Left hindlimb (tissue), 1 donor: ENCODE measurements around the gene RNPEPL1.
A peak's percentile ranks its signal among the peaks of the same experiment; 100 is the strongest.

ENCODE experiments used
- DNase-seq: peaks from one replicate; pipeline ENCODE4 v3.0.0-alpha.2; 2018

The RNPEPL1 gene

DNA sequence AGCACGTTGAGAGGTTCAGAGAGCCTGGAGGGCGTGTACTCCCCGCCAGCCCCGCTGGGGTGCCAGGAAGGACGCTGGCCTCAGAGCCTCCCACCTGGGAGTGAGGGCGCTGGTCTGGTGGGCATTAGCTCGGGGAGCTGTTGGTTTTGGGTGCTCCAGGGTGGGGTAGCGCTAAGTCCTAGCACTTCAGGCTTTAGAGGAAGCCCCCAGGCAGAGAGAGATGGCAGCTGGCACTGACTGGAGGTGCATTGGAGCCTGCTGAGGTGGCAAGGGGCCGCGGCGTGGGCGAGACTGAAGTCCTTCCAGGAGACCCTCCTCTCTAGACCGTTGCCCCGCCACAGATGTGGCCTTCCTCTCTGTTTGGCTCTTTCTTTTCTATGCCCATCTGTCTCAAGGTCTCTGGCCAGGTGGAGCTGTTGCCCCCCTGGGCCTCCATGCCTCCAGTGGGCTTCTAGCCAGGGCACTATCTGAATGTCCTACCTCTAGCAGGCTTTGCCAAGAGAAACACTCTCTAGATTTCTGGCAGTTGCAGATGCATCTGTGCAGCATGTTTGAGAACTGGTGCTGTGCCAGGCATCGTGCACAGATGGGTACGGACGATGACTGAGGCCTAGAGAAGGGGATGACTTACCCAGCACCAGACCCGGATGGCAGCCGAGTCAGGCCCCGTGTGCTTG is 24.9 kb downstream of the RNPEPL1 start:
- DNase-seq: peak; percentile 23

DNA sequence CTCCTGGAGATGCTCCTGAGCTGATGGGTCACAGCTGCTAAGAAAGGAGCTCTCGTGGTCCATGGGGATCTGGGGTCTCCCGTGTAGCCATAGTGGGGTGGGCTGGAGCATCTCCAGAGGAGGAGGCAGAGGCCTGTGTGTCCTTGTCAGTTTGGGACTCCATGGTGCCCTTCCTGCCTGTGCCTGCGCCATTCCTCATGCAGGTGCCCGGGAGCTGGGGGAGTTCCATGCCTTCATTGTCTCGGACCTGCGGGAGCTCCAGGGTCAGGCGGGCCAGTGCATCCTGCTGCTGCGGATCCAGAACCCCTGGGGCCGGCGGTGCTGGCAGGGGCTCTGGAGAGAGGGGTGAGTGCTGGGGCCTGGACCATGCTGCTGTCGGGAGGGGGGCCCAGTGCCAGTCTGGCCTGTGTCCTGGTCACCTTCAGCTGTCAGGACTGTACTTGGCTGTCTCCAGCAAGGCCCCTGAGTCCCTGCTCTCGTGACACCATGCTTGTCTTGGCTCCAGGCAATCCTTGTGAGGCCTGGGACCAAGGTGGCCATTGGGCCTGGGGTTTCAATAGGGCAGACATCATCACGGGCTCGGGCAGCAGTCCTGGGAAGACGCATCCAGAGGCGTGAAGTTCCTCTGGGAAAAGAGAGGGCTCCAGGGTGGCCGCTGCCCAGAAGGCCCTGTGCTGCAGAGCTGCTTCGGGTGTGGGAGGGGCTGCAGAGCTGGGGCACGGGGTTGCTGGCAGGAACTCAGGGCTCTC is 25.6 kb downstream of the RNPEPL1 start:
- peak; percentile 24 for DNase-seq

DNA sequence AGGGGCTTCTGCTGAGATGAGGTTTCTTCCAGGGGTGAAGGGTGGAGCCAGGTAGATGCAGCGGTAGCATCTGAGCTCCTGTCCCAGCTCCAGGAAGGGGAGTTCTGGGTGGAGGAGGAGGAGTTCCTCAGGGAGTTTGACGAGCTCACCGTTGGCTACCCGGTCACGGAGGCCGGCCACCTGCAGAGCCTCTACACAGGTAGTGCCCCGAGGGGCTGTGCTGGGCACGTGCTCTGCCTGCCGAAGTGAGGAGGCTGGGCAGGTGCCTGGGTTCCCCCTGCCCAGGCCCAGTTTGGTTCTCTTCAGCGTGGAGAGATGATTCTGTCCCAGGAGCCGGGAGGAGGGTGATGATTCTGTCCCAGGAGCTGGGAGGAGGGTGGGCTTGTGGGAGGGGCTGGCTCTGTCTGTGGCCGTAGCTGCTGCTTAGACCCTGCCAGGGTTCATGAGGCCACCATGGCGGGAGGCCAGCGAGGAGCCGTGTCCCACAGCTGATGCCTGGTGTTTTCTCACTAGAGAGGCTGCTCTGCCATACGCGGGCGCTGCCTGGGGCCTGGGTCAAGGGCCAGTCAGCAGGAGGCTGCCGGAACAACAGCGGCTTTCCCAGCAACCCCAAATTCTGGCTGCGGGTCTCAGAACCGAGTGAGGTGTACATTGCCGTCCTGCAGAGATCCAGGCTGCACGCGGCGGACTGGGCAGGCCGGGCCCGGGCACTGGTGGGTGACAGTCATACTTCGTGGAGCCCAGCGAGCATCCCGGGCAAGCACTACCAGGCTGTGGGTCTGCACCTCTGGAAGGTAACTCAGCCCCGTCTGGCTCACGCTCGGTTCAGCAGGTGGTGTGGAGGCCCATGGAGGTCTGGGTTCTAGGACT is 26.5 kb downstream of the RNPEPL1 start:
- peak; percentile 21 for DNase-seq

DNA sequence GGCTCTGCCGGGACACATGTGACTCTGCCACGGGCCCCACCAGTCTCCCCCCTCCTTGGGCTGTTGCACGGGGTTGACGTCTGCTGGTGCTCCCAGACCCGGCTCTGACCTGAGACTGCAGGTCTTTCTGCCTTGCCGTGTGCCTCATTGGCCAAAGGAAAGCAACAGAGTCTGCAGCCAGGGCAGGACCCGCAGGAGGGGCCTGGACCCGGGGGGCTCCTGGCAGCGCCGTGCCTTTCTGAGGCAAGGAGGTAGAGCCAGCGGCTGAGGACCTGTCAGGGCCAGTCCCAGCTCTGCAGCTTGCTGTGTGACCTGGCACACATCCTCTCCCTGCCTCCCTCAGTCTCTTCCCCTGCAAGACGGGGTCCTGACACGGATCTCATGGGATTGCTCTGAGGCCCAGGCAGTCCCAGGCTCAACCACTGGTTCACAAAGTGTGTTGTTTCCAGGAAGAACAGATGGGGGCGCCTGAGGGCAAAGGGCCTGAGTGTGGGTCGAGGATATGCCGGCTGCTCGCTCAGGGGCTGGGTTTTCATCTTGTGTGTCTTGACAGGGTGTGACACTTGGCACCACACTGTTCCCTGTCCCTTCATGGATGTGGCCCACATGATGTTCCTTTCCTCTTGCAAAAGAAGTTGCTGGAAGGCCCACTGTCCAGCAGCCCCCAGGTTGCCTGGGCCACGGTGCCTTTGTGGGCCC is 27.2 kb downstream of the RNPEPL1 start:
- peak; percentile 26 for DNase-seq

DNA sequence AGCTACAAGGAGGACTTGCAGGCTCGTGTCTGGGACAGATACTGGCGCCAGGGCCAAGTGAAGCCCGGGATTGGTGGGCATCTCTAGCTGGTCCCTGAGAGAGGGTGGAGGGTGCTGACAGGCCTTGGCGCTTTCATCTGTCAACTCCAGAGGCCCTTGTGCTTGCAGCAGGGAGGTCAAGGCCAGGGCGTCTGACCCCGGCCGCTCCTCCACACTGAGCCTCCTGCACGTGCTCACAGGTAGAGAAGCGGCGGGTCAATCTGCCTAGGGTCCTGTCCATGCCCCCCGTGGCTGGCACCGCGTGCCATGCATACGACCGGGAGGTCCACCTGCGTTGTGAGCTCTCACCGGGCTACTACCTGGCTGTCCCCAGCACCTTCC is 27.8 kb downstream of the RNPEPL1 start:
- DNase-seq: peak; percentile 21

DNA sequence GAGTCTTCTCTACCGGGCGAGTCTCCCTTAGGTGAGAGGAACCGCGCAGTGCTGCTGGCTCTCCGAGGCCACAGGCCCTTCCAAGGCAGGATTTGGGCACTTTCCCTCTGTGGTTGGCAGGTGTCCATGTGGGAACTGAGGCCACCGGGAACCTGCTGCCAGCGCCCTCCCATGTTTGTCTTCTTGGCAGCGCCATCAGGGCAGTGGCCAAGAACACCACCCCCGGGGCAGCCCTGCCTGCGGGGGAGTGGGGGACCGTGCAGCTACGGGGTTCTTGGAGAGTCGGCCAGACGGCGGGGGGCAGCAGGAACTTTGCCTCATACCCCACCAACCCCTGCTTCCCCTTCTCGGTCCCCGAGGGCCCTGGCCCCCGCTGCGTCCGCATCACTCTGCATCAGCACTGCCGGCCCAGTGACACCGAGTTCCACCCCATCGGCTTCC is 28.2 kb downstream of the RNPEPL1 start:
- peak; percentile 40 for DNase-seq

DNA sequence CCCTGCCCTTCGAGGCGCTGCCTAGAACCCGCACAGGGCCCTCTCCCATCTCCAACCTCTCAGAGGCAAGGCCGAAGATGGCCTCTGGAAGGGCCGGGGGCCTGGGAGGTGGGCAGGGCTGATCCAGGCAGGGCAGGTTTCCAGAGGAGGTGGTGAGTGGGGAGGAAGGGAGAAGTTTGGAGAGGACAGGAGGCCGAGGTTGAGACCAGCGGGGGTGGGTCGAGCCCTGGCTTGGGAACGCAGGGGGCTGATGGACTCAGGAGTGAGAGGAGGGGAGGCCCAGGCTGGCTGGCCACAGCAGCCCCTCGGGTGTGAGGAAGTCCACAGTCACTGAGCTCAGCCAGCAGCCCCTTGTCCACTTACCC is 28.8 kb downstream of the RNPEPL1 start:
- DNase-seq: peak; percentile 22

DNA sequence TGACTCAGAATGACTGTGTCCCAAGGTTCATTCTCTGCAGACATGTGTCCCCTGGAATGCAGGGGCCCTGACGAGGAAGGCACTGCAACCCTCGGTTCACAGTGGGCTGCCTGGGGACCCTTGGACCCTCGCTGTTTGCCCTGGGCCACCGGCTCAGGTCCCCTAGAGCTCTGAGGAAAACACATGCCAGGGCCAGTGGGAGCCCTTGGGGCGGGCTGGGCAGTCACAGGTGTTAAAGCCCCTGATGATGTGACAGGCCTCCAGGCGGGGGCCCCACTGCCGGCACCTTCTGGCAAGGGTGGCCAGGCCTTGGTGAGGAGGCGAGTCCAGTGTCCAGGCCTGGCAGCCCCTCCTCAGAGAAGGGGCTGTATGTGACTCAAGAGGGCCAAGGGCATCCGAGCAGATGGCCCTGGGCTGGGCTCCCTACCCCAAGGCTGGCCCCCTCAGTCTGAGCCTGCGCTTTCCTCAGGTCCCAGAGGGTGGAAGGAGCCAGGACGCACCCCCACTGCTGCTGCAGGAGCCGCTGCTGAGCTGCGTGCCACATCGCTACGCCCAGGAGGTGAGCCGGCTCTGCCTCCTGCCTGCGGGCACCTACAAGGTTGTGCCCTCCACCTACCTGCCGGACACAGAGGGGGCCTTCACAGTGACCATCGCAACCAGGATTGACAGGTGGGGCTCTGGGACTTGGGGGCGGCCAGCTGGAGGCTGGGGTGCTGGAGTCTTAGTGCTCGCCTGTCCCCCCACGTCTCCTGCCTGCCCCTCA is 29.3 kb downstream of the RNPEPL1 start:
- DNase-seq: peak; percentile 12

DNA sequence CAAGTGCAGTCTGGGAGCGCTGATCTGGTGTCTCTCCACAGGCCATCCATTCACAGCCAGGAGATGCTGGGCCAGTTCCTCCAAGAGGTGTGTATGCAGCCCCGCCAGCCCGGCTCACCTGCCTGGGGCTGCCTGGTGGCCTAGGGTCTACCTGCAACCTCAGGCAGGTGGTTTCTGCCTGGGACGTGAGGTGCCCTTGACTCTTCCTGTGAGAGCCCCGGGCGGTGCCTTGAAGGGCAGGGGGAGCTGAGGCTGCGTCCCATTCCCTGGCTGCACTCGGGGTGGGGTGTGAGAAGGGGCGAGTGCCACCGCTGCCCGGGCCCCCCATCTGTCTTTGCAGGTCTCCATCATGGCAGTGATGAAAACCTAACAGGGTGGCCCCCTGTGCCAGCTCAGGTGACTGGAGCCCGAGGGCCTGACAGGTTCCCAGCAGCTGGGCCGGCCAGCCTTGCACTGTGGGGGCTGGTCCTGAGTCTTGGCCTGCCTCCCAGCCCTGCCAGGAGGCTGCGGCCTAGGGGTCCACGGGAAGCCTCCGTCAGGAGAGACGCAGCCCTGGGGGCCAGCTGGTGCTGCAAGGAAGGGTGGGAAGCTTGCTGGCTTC is 30.1 kb downstream of the RNPEPL1 start:
- DNase-seq: peak; percentile 26

DNA sequence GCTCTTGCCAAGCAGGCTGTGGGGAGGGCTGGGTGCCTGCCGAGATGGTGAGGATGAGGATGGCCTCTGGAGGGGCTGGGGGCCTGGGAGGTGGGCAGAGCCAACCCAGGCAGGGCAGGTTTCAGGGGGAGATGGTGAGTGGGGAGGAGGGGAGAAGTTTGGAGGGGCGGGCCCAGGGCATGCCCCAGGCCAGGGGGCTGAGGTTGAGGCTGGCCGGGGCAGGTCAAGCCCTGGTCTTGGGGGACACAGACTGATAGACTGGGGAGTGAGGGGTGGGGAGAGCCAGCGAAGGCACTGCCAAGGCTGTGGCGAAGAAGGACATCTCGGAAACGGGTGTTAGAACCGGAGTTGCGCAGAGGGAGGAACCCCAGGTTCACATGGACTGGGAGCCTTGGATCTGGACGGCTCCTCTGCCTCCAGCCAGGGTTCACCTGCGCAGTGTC is 30.9 kb downstream of the RNPEPL1 start:
- peak; percentile 25 for DNase-seq

DNA sequence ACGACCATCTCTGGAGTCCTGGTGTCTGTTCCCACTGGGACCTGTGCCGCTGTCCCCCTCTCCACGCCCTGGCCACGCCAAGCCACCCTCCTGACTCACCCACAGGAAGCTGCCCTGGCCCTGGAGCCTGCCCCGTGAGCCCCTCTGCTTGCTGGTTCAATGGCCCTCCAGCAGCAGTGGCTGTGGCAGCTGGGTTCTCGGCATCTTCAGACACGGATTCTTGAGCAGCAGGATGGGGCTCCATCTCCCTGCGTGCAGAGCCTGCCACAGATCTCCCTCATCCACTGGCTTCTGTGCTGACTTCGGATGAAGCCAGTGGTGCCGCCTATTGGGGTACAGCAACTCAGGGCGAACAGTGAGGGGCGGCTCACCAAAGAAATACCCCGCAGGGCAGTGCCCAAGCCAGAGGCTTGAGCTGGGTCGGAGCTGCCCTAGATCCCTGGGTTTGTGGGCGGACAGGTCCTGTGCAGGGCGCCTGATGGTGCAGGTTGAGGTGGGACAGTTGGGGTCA is 32.2 kb downstream of the RNPEPL1 start:
- DNase-seq: peak; percentile 5

DNA sequence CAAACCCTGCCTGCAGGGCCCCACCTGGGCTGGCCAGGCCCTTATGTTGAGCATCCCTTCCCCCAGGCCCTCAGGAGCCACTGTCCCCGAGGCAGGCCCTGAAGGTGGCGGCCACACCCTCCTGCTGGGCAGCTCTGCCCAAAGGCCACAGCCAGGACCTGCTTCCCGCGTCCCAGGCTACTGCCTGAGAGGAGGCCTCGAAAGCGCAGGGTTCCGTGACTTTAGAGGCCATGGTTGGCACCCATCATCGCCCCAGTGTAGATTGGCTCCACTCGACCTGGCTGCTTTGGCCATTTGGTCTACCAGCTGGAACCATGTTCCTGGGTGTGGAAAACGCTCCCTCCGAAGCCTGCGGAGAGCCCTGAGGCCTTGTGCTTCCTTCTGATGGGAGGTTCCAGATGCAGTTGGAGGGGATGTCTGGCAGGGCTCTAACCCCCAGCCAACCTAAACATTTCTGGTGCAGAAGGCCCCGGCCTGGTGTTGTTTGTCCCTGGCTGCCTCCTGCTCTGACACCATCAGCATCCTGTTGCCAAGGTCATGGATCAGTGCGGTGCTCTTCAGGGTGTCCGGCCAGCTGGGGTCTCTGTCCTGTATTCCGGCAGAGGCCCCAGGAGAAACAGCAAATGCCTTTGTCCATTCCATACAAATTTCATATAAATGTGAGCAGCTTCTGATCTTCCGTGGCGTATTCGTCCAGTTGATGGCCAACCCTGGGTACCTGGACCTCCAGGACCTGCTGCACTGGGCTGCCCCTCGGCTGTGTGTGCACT is 33.0 kb downstream of the RNPEPL1 start:
- DNase-seq: peak; percentile 17

DNA sequence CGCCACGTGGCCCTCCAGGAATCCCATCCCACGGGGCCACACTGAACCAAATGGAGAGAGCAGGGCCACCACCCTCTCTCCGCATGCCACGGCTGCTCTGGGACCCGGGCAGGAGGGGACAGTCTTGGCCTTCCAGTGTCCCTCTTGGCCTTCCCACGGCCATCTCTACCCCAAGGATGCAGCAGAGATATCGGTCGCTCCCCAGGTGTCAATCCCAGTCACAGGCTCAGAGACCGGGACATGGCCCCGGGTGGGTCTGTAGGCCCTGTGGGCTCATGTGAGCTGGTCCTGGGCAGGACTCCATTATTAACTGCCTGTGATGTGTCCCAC is 33.5 kb downstream of the RNPEPL1 start:
- DNase-seq: peak; percentile 18

DNA sequence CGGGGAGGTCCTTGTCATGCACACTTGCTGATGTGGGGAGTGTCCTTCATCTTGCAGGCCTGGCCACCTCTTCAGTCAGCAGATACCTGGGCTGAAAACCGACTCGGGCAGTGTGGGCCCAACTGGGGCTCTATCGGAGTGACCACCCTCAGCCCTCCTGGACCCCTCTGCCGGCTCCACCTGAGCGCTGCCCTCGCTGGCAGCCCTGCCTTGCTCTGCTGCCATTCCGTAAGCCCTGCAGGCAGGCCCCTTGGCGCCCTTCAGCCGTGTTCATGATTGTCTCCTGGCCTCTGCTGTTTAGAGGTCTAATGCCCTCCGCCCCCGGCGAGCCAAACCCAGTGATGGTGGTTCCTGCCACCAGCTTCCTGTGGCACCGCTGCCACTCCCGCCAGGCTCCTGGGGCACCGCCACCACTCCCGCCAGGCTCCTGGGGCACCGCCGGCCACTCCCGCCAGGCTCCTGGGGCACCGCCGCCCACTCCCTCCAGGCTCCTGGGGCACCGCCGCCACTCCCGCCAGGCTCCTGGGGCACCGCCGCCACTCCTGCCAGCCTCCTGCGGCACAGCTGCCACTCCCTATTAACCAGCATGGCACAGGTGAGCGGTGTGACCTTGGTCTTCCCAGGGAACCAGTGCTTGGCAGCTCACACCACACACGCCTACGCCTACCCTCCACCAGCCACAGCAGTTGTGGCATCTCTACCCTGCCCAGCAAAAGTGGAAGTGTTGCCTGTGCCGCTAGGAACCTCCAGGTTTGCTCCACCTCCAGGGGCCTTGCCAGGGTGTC is 34.2 kb downstream of the RNPEPL1 start:
- peak; percentile 10 for DNase-seq

DNA sequence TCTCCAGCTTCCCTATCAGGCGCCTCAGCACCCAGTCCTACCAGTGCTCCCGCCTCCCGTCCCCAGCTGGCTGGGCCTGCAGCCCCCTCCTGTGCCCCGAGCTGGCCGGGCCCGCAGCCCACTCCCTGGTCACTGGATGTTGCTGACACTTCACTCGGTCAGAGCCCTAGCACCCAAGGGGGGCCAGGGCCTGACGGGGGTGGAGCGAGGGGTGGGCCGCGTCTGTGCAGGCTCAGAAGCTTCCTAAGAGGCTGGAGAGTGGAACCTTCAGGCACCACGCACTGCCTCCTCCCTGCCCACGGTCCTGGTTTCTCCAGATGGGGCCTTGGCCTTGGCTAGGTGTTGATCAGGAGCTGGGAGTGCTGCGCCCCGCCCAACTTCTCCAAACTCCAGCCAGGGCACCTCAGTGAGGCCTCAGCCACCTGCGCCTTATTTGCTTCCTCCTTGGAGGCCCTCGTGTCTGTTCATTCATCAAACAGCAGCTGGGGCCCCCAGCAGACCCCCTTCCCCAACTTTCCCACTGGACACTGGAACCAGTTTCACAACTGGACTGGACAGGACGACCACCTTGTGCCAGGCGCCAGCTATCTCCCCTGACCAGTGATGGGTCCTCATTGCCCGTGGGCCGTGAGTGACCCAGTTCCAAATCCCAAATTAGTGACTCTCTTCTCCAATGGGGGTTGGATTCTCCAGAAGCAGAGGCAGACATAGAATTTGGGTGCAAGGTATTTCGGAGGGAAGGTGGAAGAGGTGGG is 35.0 kb downstream of the RNPEPL1 start:
- DNase-seq: peak; percentile 26

DNA sequence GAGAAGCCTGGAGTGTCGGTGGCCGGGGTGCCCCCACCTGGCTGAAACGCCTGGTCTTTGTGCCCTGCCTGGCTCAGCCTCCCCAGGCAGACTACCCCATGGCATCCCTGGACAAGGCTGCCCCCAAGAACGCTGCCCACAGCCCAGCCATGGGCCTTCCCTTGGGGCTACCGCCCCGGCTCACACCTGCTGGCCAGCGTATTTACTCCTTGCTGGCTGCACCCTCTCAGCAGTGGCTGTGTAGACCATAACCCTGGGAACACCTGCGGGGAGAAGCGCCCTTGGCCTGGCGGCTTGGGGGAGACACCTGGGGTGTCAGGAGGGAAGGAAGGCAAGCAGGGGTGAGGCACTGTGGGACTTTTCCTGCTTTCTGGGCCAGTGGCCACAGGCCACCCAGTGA is 35.6 kb downstream of the RNPEPL1 start:
- DNase-seq: peak; percentile 24

DNA sequence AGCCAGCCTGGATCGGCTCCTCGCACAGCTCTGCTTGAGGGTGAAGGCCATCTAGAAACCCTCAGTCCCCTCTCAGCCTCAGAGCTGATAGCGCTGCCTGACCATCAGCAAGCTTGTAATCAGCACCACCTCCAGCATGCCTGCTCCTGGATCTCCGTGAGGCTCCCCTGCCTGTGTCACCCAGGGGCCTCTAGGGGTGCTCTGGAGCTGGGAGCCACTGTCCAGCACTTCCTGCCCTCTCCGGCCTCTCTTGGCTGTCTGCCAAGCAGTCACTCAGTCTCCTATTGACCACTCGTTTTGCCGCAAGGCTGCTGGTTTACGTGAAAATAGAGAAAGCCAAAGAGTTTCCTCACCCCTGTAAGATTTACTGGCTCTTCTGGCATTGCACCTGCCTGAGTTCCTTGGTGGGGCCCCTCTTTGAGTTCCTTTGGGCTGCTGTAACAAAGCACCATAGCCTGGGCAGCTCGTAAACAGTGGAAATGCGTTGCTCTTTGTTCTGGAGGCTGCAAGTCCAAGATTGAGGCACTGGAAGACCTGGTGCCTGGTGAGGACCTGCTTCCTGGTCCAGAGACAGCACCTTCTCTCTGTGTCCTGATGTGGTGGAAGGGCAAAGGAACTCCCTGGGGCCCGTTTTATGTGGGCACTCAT is 36.1 kb downstream of the RNPEPL1 start:
- DNase-seq: peak; percentile 63

DNA sequence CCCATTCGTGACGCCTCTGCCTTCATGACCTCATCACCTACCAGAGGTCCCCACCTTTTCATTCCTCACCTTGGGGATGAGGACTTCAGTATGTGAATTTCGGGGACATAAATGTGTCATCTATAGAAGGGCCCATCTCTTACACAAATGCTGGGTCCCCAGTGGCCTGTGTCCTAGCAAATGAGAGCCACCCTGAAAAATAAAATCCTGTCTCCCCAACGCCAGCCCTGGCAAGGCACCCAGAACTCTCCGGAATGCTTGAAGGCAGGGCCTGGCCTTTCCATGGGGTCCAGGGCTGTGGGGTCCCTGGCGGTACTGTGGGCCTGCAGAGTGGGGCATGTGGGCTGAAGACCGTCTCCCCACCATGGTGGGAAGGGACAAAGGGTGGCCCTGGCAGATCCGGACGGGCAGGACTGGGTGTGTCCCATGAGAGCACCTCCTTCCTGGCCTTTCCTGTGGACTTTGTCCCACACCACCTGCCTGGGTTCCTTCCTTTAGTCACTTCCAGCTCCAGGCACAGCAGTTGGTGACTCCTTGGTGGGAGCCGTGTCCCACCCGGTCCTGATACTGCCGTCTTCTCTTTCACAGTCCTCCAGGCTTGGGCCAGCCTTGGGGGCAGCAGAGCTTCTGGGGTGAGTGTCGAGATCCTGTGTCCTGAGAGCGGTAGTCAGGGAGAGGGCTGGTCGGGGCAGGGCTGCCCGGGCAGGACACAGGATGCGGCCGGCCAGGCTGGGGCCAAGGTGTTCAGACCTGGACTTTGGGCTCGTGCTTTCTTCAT is 36.8 kb downstream of the RNPEPL1 start:
- peak; percentile 33 for DNase-seq
